Spleen (tissue), 7 donors: ENCODE measurements around the gene TBC1D3B.
"Not testable (repeated sequence)": the region's sequence is repeated elsewhere in the genome, so short reads cannot be mapped to it uniquely, and the experiment has no call there.

ENCODE experiments used
- POLR2A ChIP-seq, 3 donors: fragments of 450-650 bp; IDR thresholded peaks; one replicate each; pipeline ENCODE4 v1.5.1; 2017; ENCODE audit warnings: antibody characterized with exemption in 3 of 3, mild to moderate bottlenecking in 1 of 3
- POLR2AphosphoS5 ChIP-seq, 3 donors: sonication (generic); formaldehyde crosslinking; IDR thresholded peaks; one replicate each; pipeline ENCODE4 v1.5.1; 2017; ENCODE audit warnings: antibody characterized with exemption in 3 of 3
- TF ChIP-seq, protein P1 (sequence below), 11 experiments: fragments of 200-600 bp in 7 of 11; fragments of 450-650 bp in 4 of 11; sonication (generic) in 4 of 11; IDR thresholded peaks in 8 of 11; conservative IDR thresholded peaks in 3 of 11; 1 replicate in 7 of 11; 2 replicates in 4 of 11; pipeline versions ENCODE4 v1.4.0 to v1.8.0; 2016 to 2021; ENCODE audit warnings: antibody characterized with exemption in 11 of 11, inconsistent platforms in 4 of 11, mild to moderate bottlenecking in 1 of 11
- donor health status: DM: no; HTN: no; CAD: no; lungs with moderate emphysema.
- donor health status: DM: no; HTN: no; CAD: no.
- donor health status: DM: no; HTN: no; CAD: no.

- TF ChIP-seq, protein P1, sequence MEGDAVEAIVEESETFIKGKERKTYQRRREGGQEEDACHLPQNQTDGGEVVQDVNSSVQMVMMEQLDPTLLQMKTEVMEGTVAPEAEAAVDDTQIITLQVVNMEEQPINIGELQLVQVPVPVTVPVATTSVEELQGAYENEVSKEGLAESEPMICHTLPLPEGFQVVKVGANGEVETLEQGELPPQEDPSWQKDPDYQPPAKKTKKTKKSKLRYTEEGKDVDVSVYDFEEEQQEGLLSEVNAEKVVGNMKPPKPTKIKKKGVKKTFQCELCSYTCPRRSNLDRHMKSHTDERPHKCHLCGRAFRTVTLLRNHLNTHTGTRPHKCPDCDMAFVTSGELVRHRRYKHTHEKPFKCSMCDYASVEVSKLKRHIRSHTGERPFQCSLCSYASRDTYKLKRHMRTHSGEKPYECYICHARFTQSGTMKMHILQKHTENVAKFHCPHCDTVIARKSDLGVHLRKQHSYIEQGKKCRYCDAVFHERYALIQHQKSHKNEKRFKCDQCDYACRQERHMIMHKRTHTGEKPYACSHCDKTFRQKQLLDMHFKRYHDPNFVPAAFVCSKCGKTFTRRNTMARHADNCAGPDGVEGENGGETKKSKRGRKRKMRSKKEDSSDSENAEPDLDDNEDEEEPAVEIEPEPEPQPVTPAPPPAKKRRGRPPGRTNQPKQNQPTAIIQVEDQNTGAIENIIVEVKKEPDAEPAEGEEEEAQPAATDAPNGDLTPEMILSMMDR (IDR thresholded peaks at IDR 0.05 in 8 of 11, conservative IDR thresholded peaks at IDR 0.05 in 3 of 11): not testable (repeated sequence)
- not testable (repeated sequence) for TF ChIP-seq POLR2AphosphoS5, POLR2A (IDR thresholded peaks at IDR 0.05)
Observed at GRCh38 chr17:36168836-36169235, 7.6 kb downstream of the TBC1D3B start.
